Measurements from ENCODE around the gene CCDC88B. TPM values are rescaled to one million over a fixed set of nuclear protein-coding genes. Genes with fewer than 3 reads are reported as not detected.

Gene CCDC88B
- total and polyA plus RNA-seq, 9 of the 15 experiments (the other 6 are each of a cell fraction or from before 2014, with no cell fraction given) = 0.13 to 18.1 (median 7.9) TPM

DNA sequence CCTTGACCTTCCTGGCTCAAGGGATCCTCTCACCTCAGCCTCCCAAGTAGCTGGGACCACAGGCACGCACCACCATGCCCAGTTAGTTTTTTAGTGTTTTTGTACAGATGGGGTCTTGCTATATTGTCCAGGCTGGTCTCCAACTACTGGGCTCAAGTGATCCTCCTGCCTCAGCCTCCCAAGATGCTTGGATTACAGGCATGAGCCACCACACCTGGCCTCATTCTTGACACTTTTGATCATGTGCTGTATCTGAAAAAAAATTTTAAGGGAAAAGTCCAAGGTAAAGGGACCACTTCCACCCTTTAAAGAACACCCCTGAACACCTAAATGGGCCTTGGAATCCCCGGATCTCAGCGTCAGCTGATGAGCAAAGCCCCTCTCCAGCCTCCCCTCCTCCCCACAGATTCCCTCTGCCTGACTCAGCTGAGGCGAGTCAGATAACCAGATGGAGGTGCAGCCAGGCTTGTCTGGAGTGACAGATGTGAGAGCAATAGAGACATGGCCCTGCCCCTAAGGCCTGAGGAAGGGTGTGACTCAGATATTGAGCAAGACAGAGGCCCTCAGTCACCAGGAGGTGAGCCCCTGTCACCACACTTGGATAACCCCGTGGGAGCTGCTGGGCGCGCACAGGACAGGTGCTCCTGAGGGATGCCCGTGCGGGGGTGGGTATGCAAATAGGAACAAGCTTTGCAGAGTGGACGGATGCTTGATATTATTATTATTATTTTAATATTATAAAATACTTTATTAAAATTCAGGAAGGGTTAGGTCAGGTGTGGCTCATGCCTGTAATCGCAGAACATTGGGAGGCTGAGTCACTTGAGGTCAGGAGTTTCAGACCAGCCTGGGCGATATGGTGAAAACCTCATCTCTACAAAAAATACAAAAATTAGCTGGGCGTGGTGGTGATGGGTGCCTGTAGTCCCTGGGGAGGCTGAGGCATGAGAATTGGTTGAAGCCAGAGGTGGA lies 5.0 kb upstream of the CCDC88B start (continued):
- TF ChIP-seq, protein P1, sequence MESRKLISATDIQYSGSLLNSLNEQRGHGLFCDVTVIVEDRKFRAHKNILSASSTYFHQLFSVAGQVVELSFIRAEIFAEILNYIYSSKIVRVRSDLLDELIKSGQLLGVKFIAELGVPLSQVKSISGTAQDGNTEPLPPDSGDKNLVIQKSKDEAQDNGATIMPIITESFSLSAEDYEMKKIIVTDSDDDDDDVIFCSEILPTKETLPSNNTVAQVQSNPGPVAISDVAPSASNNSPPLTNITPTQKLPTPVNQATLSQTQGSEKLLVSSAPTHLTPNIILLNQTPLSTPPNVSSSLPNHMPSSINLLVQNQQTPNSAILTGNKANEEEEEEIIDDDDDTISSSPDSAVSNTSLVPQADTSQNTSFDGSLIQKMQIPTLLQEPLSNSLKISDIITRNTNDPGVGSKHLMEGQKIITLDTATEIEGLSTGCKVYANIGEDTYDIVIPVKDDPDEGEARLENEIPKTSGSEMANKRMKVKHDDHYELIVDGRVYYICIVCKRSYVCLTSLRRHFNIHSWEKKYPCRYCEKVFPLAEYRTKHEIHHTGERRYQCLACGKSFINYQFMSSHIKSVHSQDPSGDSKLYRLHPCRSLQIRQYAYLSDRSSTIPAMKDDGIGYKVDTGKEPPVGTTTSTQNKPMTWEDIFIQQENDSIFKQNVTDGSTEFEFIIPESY (CRISPR knock-in tag; IDR thresholded peaks at IDR 0.05) = peak; percentile 65
- no peak for TF ChIP-seq SAFB (IDR thresholded peaks at IDR 0.05; ENCODE audit: borderline replicate concordance, low read depth, low read length)
- TF ChIP-seq, protein P2, sequence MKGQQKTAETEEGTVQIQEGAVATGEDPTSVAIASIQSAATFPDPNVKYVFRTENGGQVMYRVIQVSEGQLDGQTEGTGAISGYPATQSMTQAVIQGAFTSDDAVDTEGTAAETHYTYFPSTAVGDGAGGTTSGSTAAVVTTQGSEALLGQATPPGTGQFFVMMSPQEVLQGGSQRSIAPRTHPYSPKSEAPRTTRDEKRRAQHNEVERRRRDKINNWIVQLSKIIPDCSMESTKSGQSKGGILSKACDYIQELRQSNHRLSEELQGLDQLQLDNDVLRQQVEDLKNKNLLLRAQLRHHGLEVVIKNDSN (CRISPR knock-in tag; IDR thresholded peaks at IDR 0.05) = peak; percentile 78
- TF ChIP-seq FOS (IDR thresholded peaks at IDR 0.05; ENCODE audit: extremely low read depth, insufficient read length) = peak; percentile 69
- no peak for TF ChIP-seq PRMT5 (CRISPR knock-in tag; IDR thresholded peaks at IDR 0.05)
- peak; percentile 82 for TF ChIP-seq HMGN3 (IDR thresholded peaks at IDR 0.05; ENCODE audit: borderline replicate concordance, extremely low read depth, insufficient read length, low read depth, low read length)
- TF ChIP-seq JUNB (CRISPR knock-in tag; conservative IDR thresholded peaks at IDR 0.05) = peak; percentile 53
- TF ChIP-seq U2AF2 (optimal IDR thresholded peaks at IDR 0.05; ENCODE audit: low read depth, low read length) = no peak
- peak; percentile 87 for TF ChIP-seq ZNF584 (CRISPR knock-in tag; IDR thresholded peaks at IDR 0.05; ENCODE audit: low read depth)
- peak; percentile 78 for TF ChIP-seq MYC (IDR thresholded peaks at IDR 0.05; ENCODE audit: low read depth, low read length)
- TF ChIP-seq MYC (CRISPR knock-in tag; IDR thresholded peaks at IDR 0.05; ENCODE audit: borderline replicate concordance, low read depth) = no peak
- TF ChIP-seq TAF9B (IDR thresholded peaks at IDR 0.05; ENCODE audit: partially characterized antibody) = peak; percentile 99
- no peak; the same call in 1 of the 2 replicates for TF ChIP-seq ZNF23 (CRISPR knock-in tag; IDR thresholded peaks at IDR 0.05)
- TF ChIP-seq MAFK (IDR thresholded peaks at IDR 0.05; ENCODE audit: low read length) = peak; percentile 77
- TF ChIP-seq TCF3 (CRISPR knock-in tag; IDR thresholded peaks at IDR 0.05) = peak; percentile 99
- peak; percentile 97 for TF ChIP-seq JUN (IDR thresholded peaks at IDR 0.05; ENCODE audit: borderline replicate concordance, low read depth, low read length)
- TF ChIP-seq JUN (CRISPR knock-in tag; IDR thresholded peaks at IDR 0.05; ENCODE audit: borderline replicate concordance) = peak; percentile 95
- TF ChIP-seq, protein P3, sequence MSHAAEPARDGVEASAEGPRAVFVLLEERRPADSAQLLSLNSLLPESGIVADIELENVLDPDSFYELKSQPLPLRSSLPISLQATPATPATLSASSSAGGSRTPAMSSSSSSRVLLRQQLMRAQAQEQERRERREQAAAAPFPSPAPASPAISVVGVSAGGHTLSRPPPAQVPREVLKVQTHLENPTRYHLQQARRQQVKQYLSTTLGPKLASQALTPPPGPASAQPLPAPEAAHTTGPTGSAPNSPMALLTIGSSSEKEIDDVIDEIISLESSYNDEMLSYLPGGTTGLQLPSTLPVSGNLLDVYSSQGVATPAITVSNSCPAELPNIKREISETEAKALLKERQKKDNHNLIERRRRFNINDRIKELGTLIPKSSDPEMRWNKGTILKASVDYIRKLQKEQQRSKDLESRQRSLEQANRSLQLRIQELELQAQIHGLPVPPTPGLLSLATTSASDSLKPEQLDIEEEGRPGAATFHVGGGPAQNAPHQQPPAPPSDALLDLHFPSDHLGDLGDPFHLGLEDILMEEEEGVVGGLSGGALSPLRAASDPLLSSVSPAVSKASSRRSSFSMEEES (CRISPR knock-in tag; IDR thresholded peaks at IDR 0.05) = no peak
